Mesendoderm (in vitro differentiated cells): ENCODE data around the gene KCNC1.

Experiments used
- DNase-seq: peaks from one replicate; pipeline ENCODE4 v3.0.0; 2013
- H2AK5ac ChIP-seq: 2 replicates; pipeline ENCODE4 v1.6.1; 2013; ENCODE audit warnings: low read length, inconsistent platforms
- H2BK120ac ChIP-seq: 2 replicates; pipeline ENCODE4 v1.6.1; 2013; ENCODE audit warnings: low read depth, mild to moderate bottlenecking, low read length, moderate library complexity, mixed read lengths
- H2BK15ac ChIP-seq: replicated peaks from 2 replicates; pipeline ENCODE4 v1.6.1; 2013; ENCODE audit warnings: low read depth, mild to moderate bottlenecking, moderate library complexity
- H2BK5ac ChIP-seq: 2 replicates; pipeline ENCODE4 v1.6.1; 2013; ENCODE audit warnings: low read length, inconsistent platforms
- H3K18ac ChIP-seq: 2 replicates; pipeline ENCODE4 v1.6.1; 2013; ENCODE audit warnings: mild to moderate bottlenecking, low read length, mixed read lengths
- H3K23ac ChIP-seq: one replicate; pipeline ENCODE4 v1.6.1; 2013; ENCODE audit warnings: low read length
- H3K27ac ChIP-seq: 2 replicates; pipeline ENCODE4 v1.5.1; 2013; ENCODE audit warnings: low read depth, mild to moderate bottlenecking, inconsistent platforms, low read length, moderate library complexity
- H3K27me3 ChIP-seq: 2 replicates; pipeline ENCODE4 v1.6.1; 2013; ENCODE audit warnings: low read length, control low read depth, mild to moderate bottlenecking, inconsistent platforms; ENCODE audit not compliant: insufficient read depth, poor library complexity
- H3K36me3 ChIP-seq: 2 replicates; pipeline ENCODE4 v1.6.1; 2013; ENCODE audit warnings: low read length, inconsistent platforms; ENCODE audit not compliant: control insufficient read depth, insufficient read depth
- H3K4ac ChIP-seq: one replicate; pipeline ENCODE4 v1.6.1; 2013; ENCODE audit warnings: low read depth, mild to moderate bottlenecking, low read length, moderate library complexity
- H3K4me1 ChIP-seq: 2 replicates; pipeline ENCODE4 v1.6.1; 2013; ENCODE audit warnings: low read depth, low read length, inconsistent platforms; ENCODE audit not compliant: control insufficient read depth
- H3K4me2 ChIP-seq: 2 replicates; pipeline ENCODE4 v1.6.1; 2013; ENCODE audit warnings: low read length
- H3K4me3 ChIP-seq: 2 replicates; pipeline ENCODE4 v1.5.1; 2013; ENCODE audit warnings: mild to moderate bottlenecking, low read length
- H3K56ac ChIP-seq: one replicate; pipeline ENCODE4 v1.6.1; 2013; ENCODE audit warnings: low read length
- H3K79me1 ChIP-seq: 2 replicates; pipeline ENCODE4 v1.6.1; 2013; ENCODE audit warnings: low read length, inconsistent platforms
- H3K79me2 ChIP-seq: 2 replicates; pipeline ENCODE4 v1.6.1; 2013; ENCODE audit warnings: mild to moderate bottlenecking, low read length; ENCODE audit not compliant: control insufficient read depth, insufficient read depth
- H3K9ac ChIP-seq: 2 replicates; pipeline ENCODE4 v1.6.1; 2013; ENCODE audit warnings: low read length, inconsistent platforms
- H4K5ac ChIP-seq: one replicate; pipeline ENCODE4 v1.6.1; 2013; ENCODE audit warnings: low read length
- H4K8ac ChIP-seq: one replicate; pipeline ENCODE4 v1.6.1; 2013; ENCODE audit warnings: low read depth, mild to moderate bottlenecking, control low read depth, low read length, moderate library complexity
- whole genome bisulfite sequencing: extraction: QIAGEN DNeasy Blood & Tissue Kit; methylation state at CpG from one replicate; pipeline ENCODE4 v1.1.7; 2013; ENCODE audit warnings: low lambda C conversion rate, missing lambda C conversion rate; ENCODE audit not compliant: insufficient coverage; ENCODE audit errors: extremely low coverage; 5-methylcytosine and 5-hydroxymethylcytosine counted together

KCNC1 gene

GRCh38 chr11:17769218-17769617, 34.6 kb downstream of the KCNC1 start:
- no peak overlapping the region for H4K8ac ChIP-seq
- no peak overlapping the region for H3K4ac ChIP-seq
- no peak overlapping the region for H2BK15ac ChIP-seq
- H2AK5ac ChIP-seq: no peak overlapping the region
- no peak overlapping the region for H2BK120ac ChIP-seq
- no peak overlapping the region for H3K4me3 ChIP-seq
- no peaks in the 10 kb centered on the region for H3K27me3 ChIP-seq
- no peak overlapping the region for H3K27ac ChIP-seq
- no peak overlapping the region for H3K9ac ChIP-seq
- H3K79me2 ChIP-seq: no peaks in the 10 kb centered on the region
- no CpG with 5 or more reads among the region's 1 CpG for WGBS
- no peak overlapping the region for H2BK5ac ChIP-seq
- H4K5ac ChIP-seq: no peak overlapping the region
- H3K79me1 ChIP-seq: no peaks in the 10 kb centered on the region
- H3K56ac ChIP-seq: no peak overlapping the region
- DNase-seq: no peak
- H3K18ac ChIP-seq: no peak overlapping the region
- H3K4me2 ChIP-seq: no peak overlapping the region
- H3K36me3 ChIP-seq: no peaks in the 10 kb centered on the region
- H3K23ac ChIP-seq: no peak overlapping the region
- no peaks in the 10 kb centered on the region for H3K4me1 ChIP-seq

- H3K79me1 ChIP-seq: no peaks in the 10 kb centered on the region
- no peak overlapping the region for H2BK120ac ChIP-seq
- H3K27ac ChIP-seq: no peak overlapping the region
- no peaks in the 10 kb centered on the region for H3K79me2 ChIP-seq
- H3K4ac ChIP-seq: no peak overlapping the region
- H3K36me3 ChIP-seq: no peaks in the 10 kb centered on the region
- H3K56ac ChIP-seq: peak overlapping the region; percentile 15
- H3K9ac ChIP-seq: no peak overlapping the region
- no peak overlapping the region for H4K5ac ChIP-seq
- WGBS: no CpG with 5 or more reads among the region's 9 CpGs
- H3K18ac ChIP-seq: no peak overlapping the region
- no peaks in the 10 kb centered on the region for H3K4me1 ChIP-seq
- no peak overlapping the region for H2BK15ac ChIP-seq
- DNase-seq: peak; percentile 44
- no peak overlapping the region for H4K8ac ChIP-seq
- H3K4me3 ChIP-seq: no peak overlapping the region
- no peak overlapping the region for H2BK5ac ChIP-seq
- no peak overlapping the region for H2AK5ac ChIP-seq
- H3K4me2 ChIP-seq: no peak overlapping the region
- H3K23ac ChIP-seq: no peak overlapping the region
- H3K27me3 ChIP-seq: no peaks in the 10 kb centered on the region
Observed at GRCh38 chr11:17770048-17770652, 35.6 kb downstream of the KCNC1 start.

- DNase-seq: no peak
Observed at GRCh38 chr11:17770917-17771316, 36.3 kb downstream of the KCNC1 start.

GRCh38 chr11:17771415-17771814, 36.8 kb downstream of the KCNC1 start:
- no peak for DNase-seq

More at GRCh38 chr11:17770917-17771316, 36.3 kb downstream of the KCNC1 start:
- no peaks in the 10 kb centered on the region for H3K36me3 ChIP-seq
- H3K27me3 ChIP-seq: no peaks in the 10 kb centered on the region
- H4K8ac ChIP-seq: no peak overlapping the region
- H2BK15ac ChIP-seq: no peak overlapping the region
- no peak overlapping the region for H2BK120ac ChIP-seq
- no peak overlapping the region for H2BK5ac ChIP-seq
- no peaks in the 10 kb centered on the region for H3K79me1 ChIP-seq
- no peak overlapping the region for H3K27ac ChIP-seq
- no peak overlapping the region for H3K23ac ChIP-seq
- H3K4ac ChIP-seq: no peak overlapping the region
- no peaks in the 10 kb centered on the region for H3K79me2 ChIP-seq
- no peak overlapping the region for H3K9ac ChIP-seq
- no peak overlapping the region for H4K5ac ChIP-seq
- no peaks in the 10 kb centered on the region for H3K4me1 ChIP-seq
- H3K56ac ChIP-seq: no peak overlapping the region
- no peak overlapping the region for H2AK5ac ChIP-seq
- no peak overlapping the region for H3K4me3 ChIP-seq
- no peak overlapping the region for H3K18ac ChIP-seq
- no peak overlapping the region for H3K4me2 ChIP-seq

GRCh38 chr11:17771841-17772401, 37.3 kb downstream of the KCNC1 start:
- H2BK5ac ChIP-seq: no peak overlapping the region
- no peaks in the 10 kb centered on the region for H3K36me3 ChIP-seq
- H4K5ac ChIP-seq: no peak overlapping the region
- no peak overlapping the region for H3K18ac ChIP-seq
- no peak for DNase-seq
- H3K27me3 ChIP-seq: no peaks in the 10 kb centered on the region
- no peak overlapping the region for H2BK120ac ChIP-seq
- no peak overlapping the region for H2BK15ac ChIP-seq
- no peak overlapping the region for H3K4me2 ChIP-seq
- H3K23ac ChIP-seq: no peak overlapping the region
- no peak overlapping the region for H2AK5ac ChIP-seq
- H3K9ac ChIP-seq: no peak overlapping the region
- H3K56ac ChIP-seq: no peak overlapping the region
- no peak overlapping the region for H3K4me3 ChIP-seq
- no peak overlapping the region for H4K8ac ChIP-seq
- H3K79me2 ChIP-seq: no peaks in the 10 kb centered on the region
- no CpG with 5 or more reads among the region's 37 CpGs for WGBS
- H3K4me1 ChIP-seq: no peaks in the 10 kb centered on the region
- H3K4ac ChIP-seq: no peak overlapping the region
- no peaks in the 10 kb centered on the region for H3K79me1 ChIP-seq
- no peak overlapping the region for H3K27ac ChIP-seq

More at GRCh38 chr11:17771415-17771814, 36.8 kb downstream of the KCNC1 start:
- Histone ChIP-seq H3K79me2 (no peaks in the 10 kb centered on the region), H3K79me1 (no peaks in the 10 kb centered on the region), H2BK5ac (no peak overlapping the region), H2AK5ac (no peak overlapping the region), H3K27ac (no peak overlapping the region), H3K4ac (no peak overlapping the region), H4K5ac (no peak overlapping the region), H2BK15ac (no peak overlapping the region), H3K36me3 (no peaks in the 10 kb centered on the region), H3K56ac (no peak overlapping the region), H2BK120ac (no peak overlapping the region), H4K8ac (no peak overlapping the region), H3K9ac (no peak overlapping the region), H3K4me1 (no peaks in the 10 kb centered on the region), H3K27me3 (no peaks in the 10 kb centered on the region), H3K23ac (no peak overlapping the region), H3K4me2 (no peak overlapping the region), H3K18ac (no peak overlapping the region), H3K4me3 (no peak overlapping the region)
- WGBS: no CpG with 5 or more reads among the region's 17 CpGs
